ENCODE measurements around the gene ME3.

DNA sequence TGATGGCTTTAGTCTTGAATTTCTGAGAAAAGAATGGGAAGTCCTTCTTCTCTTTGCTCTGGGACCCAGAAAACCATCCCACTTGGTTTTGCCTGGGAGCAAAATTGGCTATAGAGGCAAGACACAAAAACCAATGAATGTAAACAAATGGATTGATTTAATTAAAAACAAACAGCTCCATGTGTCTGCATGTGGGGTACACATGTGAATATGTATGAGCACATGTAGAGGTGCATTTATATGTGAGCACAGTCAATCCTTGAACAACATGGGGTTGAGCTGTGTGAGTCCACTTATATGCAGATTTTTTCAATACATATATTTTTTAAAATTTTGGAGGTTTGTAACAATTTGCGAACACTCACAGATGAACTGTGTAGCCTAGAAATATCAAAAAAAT is 210.5 kb downstream of the ME3 start:
- TF ChIP-seq, protein P1, sequence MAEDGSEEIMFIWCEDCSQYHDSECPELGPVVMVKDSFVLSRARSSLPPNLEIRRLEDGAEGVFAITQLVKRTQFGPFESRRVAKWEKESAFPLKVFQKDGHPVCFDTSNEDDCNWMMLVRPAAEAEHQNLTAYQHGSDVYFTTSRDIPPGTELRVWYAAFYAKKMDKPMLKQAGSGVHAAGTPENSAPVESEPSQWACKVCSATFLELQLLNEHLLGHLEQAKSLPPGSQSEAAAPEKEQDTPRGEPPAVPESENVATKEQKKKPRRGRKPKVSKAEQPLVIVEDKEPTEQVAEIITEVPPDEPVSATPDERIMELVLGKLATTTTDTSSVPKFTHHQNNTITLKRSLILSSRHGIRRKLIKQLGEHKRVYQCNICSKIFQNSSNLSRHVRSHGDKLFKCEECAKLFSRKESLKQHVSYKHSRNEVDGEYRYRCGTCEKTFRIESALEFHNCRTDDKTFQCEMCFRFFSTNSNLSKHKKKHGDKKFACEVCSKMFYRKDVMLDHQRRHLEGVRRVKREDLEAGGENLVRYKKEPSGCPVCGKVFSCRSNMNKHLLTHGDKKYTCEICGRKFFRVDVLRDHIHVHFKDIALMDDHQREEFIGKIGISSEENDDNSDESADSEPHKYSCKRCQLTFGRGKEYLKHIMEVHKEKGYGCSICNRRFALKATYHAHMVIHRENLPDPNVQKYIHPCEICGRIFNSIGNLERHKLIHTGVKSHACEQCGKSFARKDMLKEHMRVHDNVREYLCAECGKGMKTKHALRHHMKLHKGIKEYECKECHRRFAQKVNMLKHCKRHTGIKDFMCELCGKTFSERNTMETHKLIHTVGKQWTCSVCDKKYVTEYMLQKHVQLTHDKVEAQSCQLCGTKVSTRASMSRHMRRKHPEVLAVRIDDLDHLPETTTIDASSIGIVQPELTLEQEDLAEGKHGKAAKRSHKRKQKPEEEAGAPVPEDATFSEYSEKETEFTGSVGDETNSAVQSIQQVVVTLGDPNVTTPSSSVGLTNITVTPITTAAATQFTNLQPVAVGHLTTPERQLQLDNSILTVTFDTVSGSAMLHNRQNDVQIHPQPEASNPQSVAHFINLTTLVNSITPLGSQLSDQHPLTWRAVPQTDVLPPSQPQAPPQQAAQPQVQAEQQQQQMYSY (CRISPR knock-in tag; IDR thresholded peaks at IDR 0.05), result no peak
- TF ChIP-seq, protein P2, sequence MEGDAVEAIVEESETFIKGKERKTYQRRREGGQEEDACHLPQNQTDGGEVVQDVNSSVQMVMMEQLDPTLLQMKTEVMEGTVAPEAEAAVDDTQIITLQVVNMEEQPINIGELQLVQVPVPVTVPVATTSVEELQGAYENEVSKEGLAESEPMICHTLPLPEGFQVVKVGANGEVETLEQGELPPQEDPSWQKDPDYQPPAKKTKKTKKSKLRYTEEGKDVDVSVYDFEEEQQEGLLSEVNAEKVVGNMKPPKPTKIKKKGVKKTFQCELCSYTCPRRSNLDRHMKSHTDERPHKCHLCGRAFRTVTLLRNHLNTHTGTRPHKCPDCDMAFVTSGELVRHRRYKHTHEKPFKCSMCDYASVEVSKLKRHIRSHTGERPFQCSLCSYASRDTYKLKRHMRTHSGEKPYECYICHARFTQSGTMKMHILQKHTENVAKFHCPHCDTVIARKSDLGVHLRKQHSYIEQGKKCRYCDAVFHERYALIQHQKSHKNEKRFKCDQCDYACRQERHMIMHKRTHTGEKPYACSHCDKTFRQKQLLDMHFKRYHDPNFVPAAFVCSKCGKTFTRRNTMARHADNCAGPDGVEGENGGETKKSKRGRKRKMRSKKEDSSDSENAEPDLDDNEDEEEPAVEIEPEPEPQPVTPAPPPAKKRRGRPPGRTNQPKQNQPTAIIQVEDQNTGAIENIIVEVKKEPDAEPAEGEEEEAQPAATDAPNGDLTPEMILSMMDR (IDR thresholded peaks at IDR 0.05), result no peak
